Upper lobe of left lung (tissue), 6 donors: ENCODE results near the gene TTC34. TPM values are rescaled to one million over a fixed set of nuclear protein-coding genes. Genes with fewer than 3 reads are reported as not detected.

Source experiments
- ATAC-seq, 2 donors: fragments of 200-7000 bp; cut with Tn5 transposase; one replicate each; pipeline ENCODE4 v1.9.1; 2022; ENCODE audit warnings: mild to moderate bottlenecking in 2 of 2, moderate library complexity in 2 of 2; ENCODE audit not compliant: low FRiP score in 2 of 2
- DNase-seq, 2 donors: peaks; one replicate each; pipeline ENCODE4 v3.0.0-alpha.2; 2019 to 2020
- H3K27ac ChIP-seq, 4 donors: fragments of 200-600 bp; sonication (generic); one replicate each; pipeline ENCODE4 v1.5.1; 2016 to 2019
- H3K27me3 ChIP-seq, 4 donors: fragments of 200-600 bp; sonication (generic); one replicate each; pipeline ENCODE4 v1.5.1; 2017 to 2019
- H3K36me3 ChIP-seq, 4 donors: fragments of 200-600 bp; sonication (generic); one replicate each; pipeline ENCODE4 v1.5.1; 2016 to 2019
- H3K4me1 ChIP-seq, 4 donors: fragments of 200-600 bp; sonication (generic); one replicate each; pipeline ENCODE4 v1.5.1; 2018 to 2019
- H3K4me3 ChIP-seq, 4 donors: fragments of 200-600 bp; sonication (generic); one replicate each; pipeline ENCODE4 v1.5.1; 2017 to 2019; ENCODE audit warnings: mild to moderate bottlenecking in 2 of 4, moderate library complexity in 1 of 4
- H3K9me3 ChIP-seq, 4 donors: fragments of 200-600 bp; sonication (generic); one replicate each; pipeline ENCODE4 v1.5.1; 2018 to 2019
- EP300 ChIP-seq, 4 donors: sonication (generic); formaldehyde crosslinking; IDR thresholded peaks; one replicate each; pipeline ENCODE4 v1.5.1; 2017; ENCODE audit warnings: antibody characterized with exemption in 4 of 4, control low read depth in 2 of 4
- POLR2A ChIP-seq, 4 donors: fragments of 450-650 bp; IDR thresholded peaks; one replicate each; pipeline ENCODE4 v1.5.1; 2016 to 2017; ENCODE audit warnings: antibody characterized with exemption in 4 of 4, mild to moderate bottlenecking in 2 of 4
- POLR2AphosphoS5 ChIP-seq, 2 donors: sonication (generic); formaldehyde crosslinking; IDR thresholded peaks; one replicate each; pipeline ENCODE4 v1.5.1; 2017; ENCODE audit warnings: antibody characterized with exemption in 2 of 2
- WGBS, 2 donors: methylation state at CpG; one replicate each; pipeline ENCODE4 v1.1.5; 2017 to 2018; 5-methylcytosine and 5-hydroxymethylcytosine counted together
- total RNA-seq, 6 donors: library from RNA; depleted of rRNA in 4 of 6; stranded (reverse); fragments of >200 nt in 4 of 6; gene quantifications; one replicate each; pipeline versions ENCODE4 v1.1.0 to v1.2.1, GENCODE V29; 2016 to 2021
- TF ChIP-seq, protein P1 (sequence below), 6 experiments: fragments of 450-650 bp in 4 of 6; fragments of 200-600 bp in 2 of 6; sonication (generic) in 2 of 6; IDR thresholded peaks; one replicate each; pipeline ENCODE4 v1.5.1; 2016 to 2019; ENCODE audit warnings: antibody characterized with exemption in 6 of 6
- donor health status: DM: no; HTN: no; CAD: no; lungs with moderate emphysema.
- donor health status: DM: no; HTN: yes; CAD: no; lungs with severe emphysema.

The TTC34 gene
- total RNA-seq, 6 donors from 2014 or later = 0.76 to 4.2 (median 2.1) TPM

DNA sequence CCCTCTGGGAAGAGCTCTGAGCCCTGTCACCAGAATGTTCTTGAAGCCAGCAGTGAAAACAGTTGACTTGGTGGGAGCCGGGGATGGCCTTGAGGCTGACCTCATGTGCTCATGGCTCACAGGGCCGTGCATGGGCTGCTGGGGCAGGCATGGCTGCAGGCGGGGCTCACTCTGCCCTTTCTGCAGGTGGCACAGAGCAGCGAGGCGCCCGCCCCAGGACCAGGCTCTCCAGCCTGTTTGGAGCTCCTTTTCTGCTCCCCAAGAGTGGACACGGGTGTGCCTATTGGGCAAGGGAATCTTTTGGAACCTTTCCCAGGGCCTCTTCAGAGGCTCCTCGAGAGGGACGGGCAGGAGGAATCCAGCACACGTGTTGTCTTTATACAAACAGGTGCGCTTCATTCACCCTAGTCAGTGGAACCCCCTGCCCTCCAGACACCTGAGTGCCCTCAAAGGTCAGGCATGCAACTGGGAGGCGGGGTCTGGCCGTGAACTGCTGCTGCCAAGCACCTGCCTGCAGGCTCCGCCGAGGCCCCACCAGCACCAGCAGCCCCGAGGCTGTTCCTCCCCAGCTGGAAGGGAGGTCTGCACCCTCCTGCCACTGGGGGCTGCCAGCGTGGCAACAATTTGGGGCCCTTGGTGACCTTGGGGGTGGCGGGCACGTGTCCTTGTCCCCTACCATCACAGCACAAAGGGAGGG is 2.6 kb upstream of the TTC34 start:
- 46% methylated on average over 11 of the region's 19 CpGs; no CpG with 5 or more reads in 1 of the 2 donors for WGBS, 2 donors
- peak in 1 of 2 donors; percentile 74 for DNase-seq
- Histone ChIP-seq H3K27ac (no peak overlapping the region), H3K4me3 (no peak overlapping the region), H3K9me3 (no peaks in the 10 kb centered on the region), H3K4me1 (peaks cover 0 to 6% (median 0%) of the 10 kb centered on the region in 4 donors), H3K27me3 (no peaks in the 10 kb centered on the region), H3K36me3 (no peaks in the 10 kb centered on the region)
- no peak for ATAC-seq
- TF ChIP-seq, protein P1, sequence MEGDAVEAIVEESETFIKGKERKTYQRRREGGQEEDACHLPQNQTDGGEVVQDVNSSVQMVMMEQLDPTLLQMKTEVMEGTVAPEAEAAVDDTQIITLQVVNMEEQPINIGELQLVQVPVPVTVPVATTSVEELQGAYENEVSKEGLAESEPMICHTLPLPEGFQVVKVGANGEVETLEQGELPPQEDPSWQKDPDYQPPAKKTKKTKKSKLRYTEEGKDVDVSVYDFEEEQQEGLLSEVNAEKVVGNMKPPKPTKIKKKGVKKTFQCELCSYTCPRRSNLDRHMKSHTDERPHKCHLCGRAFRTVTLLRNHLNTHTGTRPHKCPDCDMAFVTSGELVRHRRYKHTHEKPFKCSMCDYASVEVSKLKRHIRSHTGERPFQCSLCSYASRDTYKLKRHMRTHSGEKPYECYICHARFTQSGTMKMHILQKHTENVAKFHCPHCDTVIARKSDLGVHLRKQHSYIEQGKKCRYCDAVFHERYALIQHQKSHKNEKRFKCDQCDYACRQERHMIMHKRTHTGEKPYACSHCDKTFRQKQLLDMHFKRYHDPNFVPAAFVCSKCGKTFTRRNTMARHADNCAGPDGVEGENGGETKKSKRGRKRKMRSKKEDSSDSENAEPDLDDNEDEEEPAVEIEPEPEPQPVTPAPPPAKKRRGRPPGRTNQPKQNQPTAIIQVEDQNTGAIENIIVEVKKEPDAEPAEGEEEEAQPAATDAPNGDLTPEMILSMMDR (IDR thresholded peaks at IDR 0.05) = no peak
- TF ChIP-seq EP300 (IDR thresholded peaks at IDR 0.05) (no peak), POLR2AphosphoS5 (IDR thresholded peaks at IDR 0.05) (no peak)

DNA sequence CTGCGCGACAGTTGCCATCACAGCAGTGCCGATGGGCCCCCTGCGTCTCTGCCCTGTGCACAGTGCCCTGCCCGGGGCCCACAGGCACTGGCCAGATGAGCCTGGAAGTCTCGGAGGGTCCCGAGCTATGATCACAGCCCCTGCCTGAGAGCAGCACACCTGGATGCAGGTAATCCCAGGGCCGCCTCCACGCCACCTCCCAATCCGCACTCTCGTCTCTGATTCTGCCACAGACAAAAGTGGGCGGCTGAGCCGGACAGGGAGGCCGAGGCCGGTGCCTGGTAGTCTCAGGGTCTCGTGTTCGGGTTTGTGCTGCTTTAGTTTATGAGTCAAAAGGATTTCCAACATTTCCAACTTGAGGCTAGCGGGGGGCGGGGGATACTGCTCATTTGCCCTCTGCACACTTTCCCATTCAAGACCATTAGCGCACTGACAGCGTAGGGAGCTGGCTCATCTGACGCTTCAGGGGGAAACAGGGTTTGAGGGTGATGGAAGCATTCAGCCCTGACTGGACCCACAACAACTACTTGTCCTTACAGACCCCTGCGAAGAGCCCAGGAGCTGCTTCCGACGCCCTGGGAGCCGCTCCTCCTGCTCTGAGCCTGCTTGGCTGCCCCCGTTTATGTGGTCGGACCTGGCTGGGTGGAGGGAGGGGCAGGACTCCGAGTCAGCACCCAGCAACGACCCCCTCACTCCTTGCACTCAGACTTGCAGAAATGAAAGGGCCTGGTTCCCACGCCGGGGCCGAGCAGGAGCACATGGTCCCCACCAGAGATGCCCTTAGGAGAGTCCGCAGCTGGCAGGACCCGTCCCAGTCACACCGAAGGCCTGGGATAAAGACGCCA is 1.8 kb upstream of the TTC34 start:
- no peaks in the 10 kb centered on the region for H3K27me3 ChIP-seq
- no peaks in the 10 kb centered on the region for H3K9me3 ChIP-seq
- ATAC-seq = no peak
- 84 to 94% methylated on average over 18 to 37 of the region's 37 CpGs for WGBS, 2 donors
- H3K4me3 ChIP-seq = no peak overlapping the region
- TF ChIP-seq, protein P1 (IDR thresholded peaks at IDR 0.05) = no peak
- no peak for TF ChIP-seq POLR2AphosphoS5 (IDR thresholded peaks at IDR 0.05)
- no peak for TF ChIP-seq POLR2A (IDR thresholded peaks at IDR 0.05)
- TF ChIP-seq EP300 (IDR thresholded peaks at IDR 0.05) = no peak
- H3K27ac ChIP-seq = no peak overlapping the region
- no peaks in the 10 kb centered on the region for H3K36me3 ChIP-seq
- DNase-seq = peak in 1 of 2 donors; percentile 67
- peaks cover 0 to 6% (median 0%) of the 10 kb centered on the region in 4 donors for H3K4me1 ChIP-seq

DNA sequence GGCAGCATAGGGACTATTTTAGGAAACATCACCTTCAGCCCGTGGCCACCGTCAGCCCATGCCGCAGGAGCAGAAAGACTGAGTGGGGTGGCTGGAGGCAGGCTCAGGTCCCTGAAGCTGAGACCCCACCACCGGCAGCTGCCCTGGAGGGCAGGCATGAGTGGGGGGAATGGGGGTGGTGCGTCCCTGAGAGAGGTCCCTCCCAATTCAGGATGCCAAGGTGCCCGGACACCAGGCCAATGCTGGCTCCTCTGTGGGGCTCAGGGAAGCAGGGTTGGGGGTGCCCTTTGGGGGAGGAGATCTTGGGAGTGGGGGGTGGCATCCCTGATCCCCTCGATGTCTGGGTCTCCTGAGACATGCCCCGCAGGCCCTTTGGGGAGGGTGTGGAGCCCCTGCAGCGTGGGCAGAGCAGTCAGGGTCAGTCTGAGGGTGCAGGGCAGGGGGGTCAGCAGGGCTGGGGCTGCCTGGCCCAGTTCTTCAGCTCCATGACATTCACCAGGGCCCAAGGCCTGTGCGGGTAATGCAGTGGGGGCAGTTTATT is 998 bp upstream of the TTC34 start:
- DNase-seq = peak in 1 of 2 donors; percentile 46
- Histone ChIP-seq H3K27me3 (no peaks in the 10 kb centered on the region), H3K9me3 (no peaks in the 10 kb centered on the region), H3K36me3 (no peaks in the 10 kb centered on the region), H3K27ac (no peak overlapping the region), H3K4me1 (peaks cover 0 to 6% (median 0%) of the 10 kb centered on the region in 4 donors), H3K4me3 (no peak overlapping the region)
- WGBS, 2 donors = 87 to 100% methylated on average over 2 to 9 of the region's 10 CpGs
- no peak for ATAC-seq
- TF ChIP-seq EP300 (IDR thresholded peaks at IDR 0.05) (no peak), POLR2AphosphoS5 (IDR thresholded peaks at IDR 0.05) (no peak), POLR2A (IDR thresholded peaks at IDR 0.05) (no peak)
- TF ChIP-seq, protein P1 (IDR thresholded peaks at IDR 0.05) = no peak

DNA sequence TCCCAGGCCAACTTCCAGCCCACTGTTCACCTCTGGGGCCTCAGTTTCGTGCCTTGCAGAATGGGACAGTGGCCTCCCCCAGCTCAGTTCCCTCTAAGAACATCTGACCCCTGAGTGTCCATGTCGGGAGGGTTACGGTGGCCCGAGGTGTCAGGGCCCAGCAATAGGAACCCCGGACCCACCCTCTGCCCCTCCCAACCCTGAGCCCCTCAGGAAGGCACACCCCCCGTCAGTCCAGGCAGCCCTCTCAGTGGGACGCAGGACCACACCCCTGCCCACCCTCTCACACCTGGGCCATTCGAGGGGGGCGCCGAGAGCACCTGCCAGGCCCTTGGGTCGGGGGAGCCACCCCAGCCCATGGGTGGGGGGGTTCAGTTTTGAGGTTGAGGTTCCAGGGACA is 447 bp downstream of the TTC34 start:
- Histone ChIP-seq H3K9me3 (no peaks in the 10 kb centered on the region), H3K4me1 (peaks cover 0 to 6% (median 0%) of the 10 kb centered on the region in 4 donors), H3K27me3 (no peaks in the 10 kb centered on the region), H3K4me3 (no peak overlapping the region), H3K36me3 (no peaks in the 10 kb centered on the region), H3K27ac (no peak overlapping the region)
- DNase-seq = peak in 1 of 2 donors; percentile 50
- no peak for ATAC-seq
- TF ChIP-seq POLR2A (IDR thresholded peaks at IDR 0.05) (no peak), POLR2AphosphoS5 (IDR thresholded peaks at IDR 0.05) (no peak), EP300 (IDR thresholded peaks at IDR 0.05) (no peak)
- TF ChIP-seq, protein P1 (IDR thresholded peaks at IDR 0.05) = no peak
- WGBS, 2 donors = 85% methylated on average over 8 of the region's 11 CpGs; no CpG with 5 or more reads in 1 of the 2 donors
